ENCODE data around the gene MRPL10. TPM values are rescaled to one million over a fixed set of nuclear protein-coding genes. Genes with fewer than 3 reads are reported as not detected.

MRPL10 gene
- total and polyA plus RNA-seq, 10 of the 15 experiments (the other 5 are each of a cell fraction or from before 2014, with no cell fraction given), result 18.9 to 61.9 (median 47.3) TPM

- in situ Hi-C loops (cut with MboI), result no loop called here
- CTCF ChIA-PET, result interaction anchor here (1.0 kb wide), 1 partner anchor 246 kb away, joined by 3 read pairs; no protein-coding TSS in a partner anchor
Measured at GRCh38 chr17:47878203-47879027, 47.1 kb upstream of the MRPL10 start.

GRCh38 chr17:47877368-47878034 lies 46.2 kb upstream of the MRPL10 start:
- SMC1A ChIA-PET (ENCODE audit: uncharacterized antibody, unreplicated experiment), result no interaction called here
- H3K27me3 ChIP-seq (replicated peaks in 1 of 2; ENCODE audit: control insufficient read depth in 2 of 2, insufficient read depth in 2 of 2, low read length in 1 of 2), result peaks cover 4 to 7% of the 10 kb centered on the region in 2 experiments; a peak in 3 of 4 replicates
- WGBS (ENCODE audit: insufficient coverage, insufficient replicate concordance, low lambda C conversion rate, missing lambda C conversion rate), result 35% methylated on average over 9 of the region's 9 CpGs
- TF ChIP-seq SMAD1 (IDR thresholded peaks at IDR 0.05; ENCODE audit: low read depth, partially characterized antibody) (no peak), ZSCAN29 (IDR thresholded peaks at IDR 0.05) (no peak), ZNF207 (IDR thresholded peaks at IDR 0.05; ENCODE audit: borderline replicate concordance) (no peak), PBX3 (IDR thresholded peaks at IDR 0.05; ENCODE audit: insufficient replicate concordance, low read depth, low read length) (no peak), HDGF (IDR thresholded peaks at IDR 0.05) (no peak), SMC3 (IDR thresholded peaks at IDR 0.05; ENCODE audit: borderline replicate concordance, low read length) (no peak), SREBF1 (IDR thresholded peaks at IDR 0.05; ENCODE audit: low read length) (no peak), EP300 (IDR thresholded peaks at IDR 0.05; ENCODE audit: borderline replicate concordance in 1 of 2, control insufficient read depth in 1 of 2, low read depth in 2 of 2, low read length in 2 of 2) (no peak), ZNF384 (IDR thresholded peaks at IDR 0.05; ENCODE audit: borderline replicate concordance, low read depth, low read length) (no peak)
- TF ChIP-seq, protein P1, sequence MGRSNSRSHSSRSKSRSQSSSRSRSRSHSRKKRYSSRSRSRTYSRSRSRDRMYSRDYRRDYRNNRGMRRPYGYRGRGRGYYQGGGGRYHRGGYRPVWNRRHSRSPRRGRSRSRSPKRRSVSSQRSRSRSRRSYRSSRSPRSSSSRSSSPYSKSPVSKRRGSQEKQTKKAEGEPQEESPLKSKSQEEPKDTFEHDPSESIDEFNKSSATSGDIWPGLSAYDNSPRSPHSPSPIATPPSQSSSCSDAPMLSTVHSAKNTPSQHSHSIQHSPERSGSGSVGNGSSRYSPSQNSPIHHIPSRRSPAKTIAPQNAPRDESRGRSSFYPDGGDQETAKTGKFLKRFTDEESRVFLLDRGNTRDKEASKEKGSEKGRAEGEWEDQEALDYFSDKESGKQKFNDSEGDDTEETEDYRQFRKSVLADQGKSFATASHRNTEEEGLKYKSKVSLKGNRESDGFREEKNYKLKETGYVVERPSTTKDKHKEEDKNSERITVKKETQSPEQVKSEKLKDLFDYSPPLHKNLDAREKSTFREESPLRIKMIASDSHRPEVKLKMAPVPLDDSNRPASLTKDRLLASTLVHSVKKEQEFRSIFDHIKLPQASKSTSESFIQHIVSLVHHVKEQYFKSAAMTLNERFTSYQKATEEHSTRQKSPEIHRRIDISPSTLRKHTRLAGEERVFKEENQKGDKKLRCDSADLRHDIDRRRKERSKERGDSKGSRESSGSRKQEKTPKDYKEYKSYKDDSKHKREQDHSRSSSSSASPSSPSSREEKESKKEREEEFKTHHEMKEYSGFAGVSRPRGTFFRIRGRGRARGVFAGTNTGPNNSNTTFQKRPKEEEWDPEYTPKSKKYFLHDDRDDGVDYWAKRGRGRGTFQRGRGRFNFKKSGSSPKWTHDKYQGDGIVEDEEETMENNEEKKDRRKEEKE (IDR thresholded peaks at IDR 0.05), result no peak

More at GRCh38 chr17:47878203-47879027, 47.1 kb upstream of the MRPL10 start:
- H3K4me3 ChIP-seq, result no peak overlapping the region
- no peaks in the 10 kb centered on the region for H3K79me2 ChIP-seq (ENCODE audit: control insufficient read depth, insufficient read depth, low read length)
- POLR2A ChIA-PET, result no interaction called here
- SMC1A ChIA-PET (ENCODE audit: uncharacterized antibody, unreplicated experiment), result no interaction called here
- H3K9ac ChIP-seq (ENCODE audit: control insufficient read depth, insufficient read depth, low read length), result no peak overlapping the region
- H2AFZ ChIP-seq (ENCODE audit: control insufficient read depth, low read depth, low read length), result no peak overlapping the region
- no peaks in the 10 kb centered on the region for H3K36me3 ChIP-seq (ENCODE audit: control insufficient read depth in 2 of 2, insufficient read depth in 2 of 2, low read length in 1 of 2)
- DNase-seq (ENCODE audit: low read depth, low spot score), result no peak
- ATAC-seq, result no peak
- 22% methylated on average over 10 of the region's 10 CpGs for WGBS (ENCODE audit: insufficient coverage, insufficient replicate concordance, low lambda C conversion rate, missing lambda C conversion rate)
- peaks cover 2% of the 10 kb centered on the region; the same call in 1 of the 2 replicates for H3K4me1 ChIP-seq (ENCODE audit: control insufficient read depth, insufficient read depth, low read length)
- H3K9me3 ChIP-seq (replicated peaks; ENCODE audit: control insufficient read depth, insufficient read depth, low read length), result no peaks in the 10 kb centered on the region
- RAD21 ChIA-PET (ENCODE audit: unreplicated experiment), result no interaction called here
- FAIRE-seq, result no peak
- TF ChIP-seq ZZZ3 (IDR thresholded peaks at IDR 0.05; ENCODE audit: control insufficient read depth, insufficient read length, low read depth), result no peak
- 0 out of 2 replicates have a peak, but pooled peaks have one; percentile 9 for TF ChIP-seq NR2C1 (IDR thresholded peaks at IDR 0.05)
- H3K4me2 ChIP-seq (ENCODE audit: control insufficient read depth, insufficient read depth), result no peak overlapping the region
- no TSS peak for BruUV-seq (replicated peaks)
- peaks cover 4 to 5% of the 10 kb centered on the region in 2 experiments; a peak in 3 of 4 replicates for H3K27me3 ChIP-seq (replicated peaks in 1 of 2; ENCODE audit: control insufficient read depth in 2 of 2, insufficient read depth in 2 of 2, low read length in 1 of 2)
- no peaks in the 10 kb centered on the region for H4K20me1 ChIP-seq (ENCODE audit: control insufficient read depth, insufficient read depth)
- no peak overlapping the region for H3K27ac ChIP-seq (ENCODE audit: control insufficient read depth, insufficient read depth)
- intact Hi-C loops (cut with micrococcal nuclease; ENCODE audit: unreplicated experiment), result no loop called here

More at GRCh38 chr17:47877368-47878034, 46.2 kb upstream of the MRPL10 start:
- Histone ChIP-seq H3K4me2 (ENCODE audit: control insufficient read depth, insufficient read depth) (no peak overlapping the region), H4K20me1 (ENCODE audit: control insufficient read depth, insufficient read depth) (no peaks in the 10 kb centered on the region), H3K36me3 (ENCODE audit: control insufficient read depth in 2 of 2, insufficient read depth in 2 of 2, low read length in 1 of 2) (no peaks in the 10 kb centered on the region), H3K9ac (ENCODE audit: control insufficient read depth, insufficient read depth, low read length) (no peak overlapping the region), H3K79me2 (ENCODE audit: control insufficient read depth, insufficient read depth, low read length) (no peaks in the 10 kb centered on the region), H3K27ac (ENCODE audit: control insufficient read depth, insufficient read depth) (no peak overlapping the region), H3K9me3 (replicated peaks; ENCODE audit: control insufficient read depth, insufficient read depth, low read length) (no peaks in the 10 kb centered on the region), H2AFZ (ENCODE audit: control insufficient read depth, low read depth, low read length) (no peak overlapping the region), H3K4me1 (ENCODE audit: control insufficient read depth, insufficient read depth, low read length) (peaks cover 6% of the 10 kb centered on the region; the same call in 1 of the 2 replicates), H3K4me3 (no peak overlapping the region)
- RAD21 ChIA-PET (ENCODE audit: unreplicated experiment), result no interaction called here
- BruUV-seq (replicated peaks), result no TSS peak
- no peak for DNase-seq (ENCODE audit: low read depth, low spot score)
- intact Hi-C loops (cut with micrococcal nuclease; ENCODE audit: unreplicated experiment), result no loop called here
- no peak for FAIRE-seq
- CTCF ChIA-PET, result no interaction called here
- POLR2A ChIA-PET, result no interaction called here
- ATAC-seq, result no peak
- in situ Hi-C loops (cut with MboI), result no loop called here
